ENCODE measurements around the gene CLCN3. TPM values are rescaled to one million over a fixed set of nuclear protein-coding genes. Genes with fewer than 3 reads are reported as not detected.

The CLCN3 gene
- total and polyA plus RNA-seq, 2 experiments from 2014 or later = 10.9 to 22.9 TPM

DNA sequence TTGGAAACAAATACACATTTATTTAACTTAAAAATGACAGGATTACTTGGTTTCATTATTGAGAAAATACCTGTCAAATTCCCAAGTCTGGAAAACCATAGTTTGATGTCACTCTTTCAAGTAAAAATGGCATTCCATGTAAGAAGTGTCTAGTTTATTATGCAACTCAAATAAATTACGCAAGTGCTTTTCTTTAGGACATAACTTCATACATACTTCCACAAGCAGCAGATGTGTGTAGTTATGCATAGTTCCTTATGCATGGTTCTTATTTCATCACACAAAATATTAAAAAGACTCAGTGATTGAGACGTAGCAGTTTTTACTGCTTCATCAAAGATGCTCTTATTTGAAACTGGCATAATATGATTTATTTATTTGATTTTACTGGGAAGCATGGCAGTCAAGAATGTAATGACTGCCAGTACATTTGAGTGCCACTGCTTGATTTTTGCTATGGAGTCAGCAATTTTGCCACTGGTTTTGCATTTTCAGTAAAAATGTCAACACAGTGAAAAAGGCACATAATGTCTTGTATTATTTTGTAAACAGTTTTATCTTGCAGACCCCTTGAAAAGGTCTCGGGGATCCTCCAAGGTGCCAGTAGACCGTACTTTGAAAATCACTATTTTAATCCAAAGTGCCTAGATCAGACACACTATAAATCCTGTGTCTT is 62.1 kb downstream of the CLCN3 start:
- ATAC-seq (no peak), DNase-seq (ENCODE audit: low spot score) (no peak)
- H3K27me3 ChIP-seq (ENCODE audit: insufficient read depth) = no peaks in the 10 kb centered on the region
- H2AFZ ChIP-seq = no peak overlapping the region
- H3K4me1 ChIP-seq (ENCODE audit: insufficient read depth) = no peaks in the 10 kb centered on the region
- no peak overlapping the region for H3K27ac ChIP-seq (ENCODE audit: low read depth)
- H3F3A ChIP-seq (replicated peaks; ENCODE audit: low read depth) = no peaks in the 10 kb centered on the region
- H3K79me2 ChIP-seq (replicated peaks; ENCODE audit: insufficient read depth) = 0 out of 2 replicates have a peak, but pooled peaks cover 3% of the 10 kb centered on the region
- peaks cover 39% of the 10 kb centered on the region for H3K36me3 Mint-ChIP-seq (ENCODE audit: low read depth)
- no peak overlapping the region for H3K4me2 ChIP-seq
- H4K20me1 ChIP-seq (replicated peaks; ENCODE audit: insufficient read depth) = no peaks in the 10 kb centered on the region
- H3K4me1 Mint-ChIP-seq = no peaks in the 10 kb centered on the region
- H3K4me3 Mint-ChIP-seq = no peak overlapping the region
- H3K4me3 ChIP-seq = no peak overlapping the region
- no peak overlapping the region for H3K27ac Mint-ChIP-seq
- TF ChIP-seq, protein P1, sequence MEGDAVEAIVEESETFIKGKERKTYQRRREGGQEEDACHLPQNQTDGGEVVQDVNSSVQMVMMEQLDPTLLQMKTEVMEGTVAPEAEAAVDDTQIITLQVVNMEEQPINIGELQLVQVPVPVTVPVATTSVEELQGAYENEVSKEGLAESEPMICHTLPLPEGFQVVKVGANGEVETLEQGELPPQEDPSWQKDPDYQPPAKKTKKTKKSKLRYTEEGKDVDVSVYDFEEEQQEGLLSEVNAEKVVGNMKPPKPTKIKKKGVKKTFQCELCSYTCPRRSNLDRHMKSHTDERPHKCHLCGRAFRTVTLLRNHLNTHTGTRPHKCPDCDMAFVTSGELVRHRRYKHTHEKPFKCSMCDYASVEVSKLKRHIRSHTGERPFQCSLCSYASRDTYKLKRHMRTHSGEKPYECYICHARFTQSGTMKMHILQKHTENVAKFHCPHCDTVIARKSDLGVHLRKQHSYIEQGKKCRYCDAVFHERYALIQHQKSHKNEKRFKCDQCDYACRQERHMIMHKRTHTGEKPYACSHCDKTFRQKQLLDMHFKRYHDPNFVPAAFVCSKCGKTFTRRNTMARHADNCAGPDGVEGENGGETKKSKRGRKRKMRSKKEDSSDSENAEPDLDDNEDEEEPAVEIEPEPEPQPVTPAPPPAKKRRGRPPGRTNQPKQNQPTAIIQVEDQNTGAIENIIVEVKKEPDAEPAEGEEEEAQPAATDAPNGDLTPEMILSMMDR (conservative IDR thresholded peaks at IDR 0.05; ENCODE audit: low read depth in 2 of 2) = no peak
- TF ChIP-seq NANOG (IDR thresholded peaks at IDR 0.05; ENCODE audit: borderline replicate concordance) (no peak), STAT1 (IDR thresholded peaks at IDR 0.05; ENCODE audit: unreplicated experiment) (no peak), EZH2 (IDR thresholded peaks at IDR 0.05; ENCODE audit: low read depth, unreplicated experiment) (no peak), ZNF331 (CRISPR knock-in tag; IDR thresholded peaks at IDR 0.05; ENCODE audit: low read depth) (no peak), POLR2AphosphoS5 (IDR thresholded peaks at IDR 0.05; ENCODE audit: low read depth) (no peak), EZH2phosphoT487 (IDR thresholded peaks at IDR 0.05; ENCODE audit: unreplicated experiment) (no peak), CREB1 (CRISPR knock-in tag; IDR thresholded peaks at IDR 0.05; ENCODE audit: low read depth) (no peak), ZNF114 (CRISPR knock-in tag; IDR thresholded peaks at IDR 0.05) (no peak), JUNB (IDR thresholded peaks at IDR 0.05; ENCODE audit: unreplicated experiment) (no peak)
- TF ChIP-seq, protein P2, sequence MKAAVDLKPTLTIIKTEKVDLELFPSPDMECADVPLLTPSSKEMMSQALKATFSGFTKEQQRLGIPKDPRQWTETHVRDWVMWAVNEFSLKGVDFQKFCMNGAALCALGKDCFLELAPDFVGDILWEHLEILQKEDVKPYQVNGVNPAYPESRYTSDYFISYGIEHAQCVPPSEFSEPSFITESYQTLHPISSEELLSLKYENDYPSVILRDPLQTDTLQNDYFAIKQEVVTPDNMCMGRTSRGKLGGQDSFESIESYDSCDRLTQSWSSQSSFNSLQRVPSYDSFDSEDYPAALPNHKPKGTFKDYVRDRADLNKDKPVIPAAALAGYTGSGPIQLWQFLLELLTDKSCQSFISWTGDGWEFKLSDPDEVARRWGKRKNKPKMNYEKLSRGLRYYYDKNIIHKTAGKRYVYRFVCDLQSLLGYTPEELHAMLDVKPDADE (IDR thresholded peaks at IDR 0.05) = no peak
- TF ChIP-seq, protein P3, sequence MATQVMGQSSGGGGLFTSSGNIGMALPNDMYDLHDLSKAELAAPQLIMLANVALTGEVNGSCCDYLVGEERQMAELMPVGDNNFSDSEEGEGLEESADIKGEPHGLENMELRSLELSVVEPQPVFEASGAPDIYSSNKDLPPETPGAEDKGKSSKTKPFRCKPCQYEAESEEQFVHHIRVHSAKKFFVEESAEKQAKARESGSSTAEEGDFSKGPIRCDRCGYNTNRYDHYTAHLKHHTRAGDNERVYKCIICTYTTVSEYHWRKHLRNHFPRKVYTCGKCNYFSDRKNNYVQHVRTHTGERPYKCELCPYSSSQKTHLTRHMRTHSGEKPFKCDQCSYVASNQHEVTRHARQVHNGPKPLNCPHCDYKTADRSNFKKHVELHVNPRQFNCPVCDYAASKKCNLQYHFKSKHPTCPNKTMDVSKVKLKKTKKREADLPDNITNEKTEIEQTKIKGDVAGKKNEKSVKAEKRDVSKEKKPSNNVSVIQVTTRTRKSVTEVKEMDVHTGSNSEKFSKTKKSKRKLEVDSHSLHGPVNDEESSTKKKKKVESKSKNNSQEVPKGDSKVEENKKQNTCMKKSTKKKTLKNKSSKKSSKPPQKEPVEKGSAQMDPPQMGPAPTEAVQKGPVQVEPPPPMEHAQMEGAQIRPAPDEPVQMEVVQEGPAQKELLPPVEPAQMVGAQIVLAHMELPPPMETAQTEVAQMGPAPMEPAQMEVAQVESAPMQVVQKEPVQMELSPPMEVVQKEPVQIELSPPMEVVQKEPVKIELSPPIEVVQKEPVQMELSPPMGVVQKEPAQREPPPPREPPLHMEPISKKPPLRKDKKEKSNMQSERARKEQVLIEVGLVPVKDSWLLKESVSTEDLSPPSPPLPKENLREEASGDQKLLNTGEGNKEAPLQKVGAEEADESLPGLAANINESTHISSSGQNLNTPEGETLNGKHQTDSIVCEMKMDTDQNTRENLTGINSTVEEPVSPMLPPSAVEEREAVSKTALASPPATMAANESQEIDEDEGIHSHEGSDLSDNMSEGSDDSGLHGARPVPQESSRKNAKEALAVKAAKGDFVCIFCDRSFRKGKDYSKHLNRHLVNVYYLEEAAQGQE (IDR thresholded peaks at IDR 0.05; ENCODE audit: unreplicated experiment) = no peak
- TF ChIP-seq, protein P4, sequence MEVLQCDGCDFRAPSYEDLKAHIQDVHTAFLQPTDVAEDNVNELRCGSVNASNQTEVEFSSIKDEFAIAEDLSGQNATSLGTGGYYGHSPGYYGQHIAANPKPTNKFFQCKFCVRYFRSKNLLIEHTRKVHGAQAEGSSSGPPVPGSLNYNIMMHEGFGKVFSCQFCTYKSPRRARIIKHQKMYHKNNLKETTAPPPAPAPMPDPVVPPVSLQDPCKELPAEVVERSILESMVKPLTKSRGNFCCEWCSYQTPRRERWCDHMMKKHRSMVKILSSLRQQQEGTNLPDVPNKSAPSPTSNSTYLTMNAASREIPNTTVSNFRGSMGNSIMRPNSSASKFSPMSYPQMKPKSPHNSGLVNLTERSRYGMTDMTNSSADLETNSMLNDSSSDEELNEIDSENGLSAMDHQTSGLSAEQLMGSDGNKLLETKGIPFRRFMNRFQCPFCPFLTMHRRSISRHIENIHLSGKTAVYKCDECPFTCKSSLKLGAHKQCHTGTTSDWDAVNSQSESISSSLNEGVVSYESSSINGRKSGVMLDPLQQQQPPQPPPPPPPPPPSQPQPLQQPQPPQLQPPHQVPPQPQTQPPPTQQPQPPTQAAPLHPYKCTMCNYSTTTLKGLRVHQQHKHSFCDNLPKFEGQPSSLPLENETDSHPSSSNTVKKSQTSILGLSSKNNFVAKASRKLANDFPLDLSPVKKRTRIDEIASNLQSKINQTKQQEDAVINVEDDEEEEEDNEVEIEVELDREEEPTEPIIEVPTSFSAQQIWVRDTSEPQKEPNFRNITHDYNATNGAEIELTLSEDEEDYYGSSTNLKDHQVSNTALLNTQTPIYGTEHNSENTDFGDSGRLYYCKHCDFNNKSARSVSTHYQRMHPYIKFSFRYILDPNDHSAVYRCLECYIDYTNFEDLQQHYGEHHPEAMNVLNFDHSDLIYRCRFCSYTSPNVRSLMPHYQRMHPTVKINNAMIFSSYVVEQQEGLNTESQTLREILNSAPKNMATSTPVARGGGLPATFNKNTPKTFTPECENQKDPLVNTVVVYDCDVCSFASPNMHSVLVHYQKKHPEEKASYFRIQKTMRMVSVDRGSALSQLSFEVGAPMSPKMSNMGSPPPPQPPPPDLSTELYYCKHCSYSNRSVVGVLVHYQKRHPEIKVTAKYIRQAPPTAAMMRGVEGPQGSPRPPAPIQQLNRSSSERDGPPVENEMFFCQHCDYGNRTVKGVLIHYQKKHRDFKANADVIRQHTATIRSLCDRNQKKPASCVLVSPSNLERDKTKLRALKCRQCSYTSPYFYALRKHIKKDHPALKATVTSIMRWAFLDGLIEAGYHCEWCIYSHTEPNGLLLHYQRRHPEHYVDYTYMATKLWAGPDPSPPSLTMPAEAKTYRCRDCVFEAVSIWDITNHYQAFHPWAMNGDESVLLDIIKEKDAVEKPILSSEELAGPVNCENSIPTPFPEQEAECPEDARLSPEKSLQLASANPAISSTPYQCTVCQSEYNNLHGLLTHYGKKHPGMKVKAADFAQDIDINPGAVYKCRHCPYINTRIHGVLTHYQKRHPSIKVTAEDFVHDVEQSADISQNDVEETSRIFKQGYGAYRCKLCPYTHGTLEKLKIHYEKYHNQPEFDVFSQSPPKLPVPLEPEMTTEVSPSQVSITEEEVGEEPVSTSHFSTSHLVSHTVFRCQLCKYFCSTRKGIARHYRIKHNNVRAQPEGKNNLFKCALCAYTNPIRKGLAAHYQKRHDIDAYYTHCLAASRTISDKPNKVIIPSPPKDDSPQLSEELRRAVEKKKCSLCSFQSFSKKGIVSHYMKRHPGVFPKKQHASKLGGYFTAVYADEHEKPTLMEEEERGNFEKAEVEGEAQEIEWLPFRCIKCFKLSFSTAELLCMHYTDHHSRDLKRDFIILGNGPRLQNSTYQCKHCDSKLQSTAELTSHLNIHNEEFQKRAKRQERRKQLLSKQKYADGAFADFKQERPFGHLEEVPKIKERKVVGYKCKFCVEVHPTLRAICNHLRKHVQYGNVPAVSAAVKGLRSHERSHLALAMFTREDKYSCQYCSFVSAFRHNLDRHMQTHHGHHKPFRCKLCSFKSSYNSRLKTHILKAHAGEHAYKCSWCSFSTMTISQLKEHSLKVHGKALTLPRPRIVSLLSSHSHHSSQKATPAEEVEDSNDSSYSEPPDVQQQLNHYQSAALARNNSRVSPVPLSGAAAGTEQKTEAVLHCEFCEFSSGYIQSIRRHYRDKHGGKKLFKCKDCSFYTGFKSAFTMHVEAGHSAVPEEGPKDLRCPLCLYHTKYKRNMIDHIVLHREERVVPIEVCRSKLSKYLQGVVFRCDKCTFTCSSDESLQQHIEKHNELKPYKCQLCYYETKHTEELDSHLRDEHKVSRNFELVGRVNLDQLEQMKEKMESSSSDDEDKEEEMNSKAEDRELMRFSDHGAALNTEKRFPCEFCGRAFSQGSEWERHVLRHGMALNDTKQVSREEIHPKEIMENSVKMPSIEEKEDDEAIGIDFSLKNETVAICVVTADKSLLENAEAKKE (CRISPR knock-in tag; IDR thresholded peaks at IDR 0.05) = no peak
- H3K9me2 ChIP-seq (ENCODE audit: insufficient read depth) = no peaks in the 10 kb centered on the region
- H3K9me3 Mint-ChIP-seq = peaks cover 20% of the 10 kb centered on the region
- no peaks in the 10 kb centered on the region for H3K27me3 Mint-ChIP-seq (ENCODE audit: insufficient read depth, low read depth, poor library complexity)
- 0 out of 2 replicates have a peak, but pooled peaks cover 5% of the 10 kb centered on the region for H3K36me3 ChIP-seq (ENCODE audit: insufficient read depth)

All from GM23338 (cell line).